H1 (cell line): ENCODE results near the gene CTNND2. TPM values are rescaled to one million over a fixed set of nuclear protein-coding genes. Genes with fewer than 3 reads are reported as not detected.

Experiments used
- ATF3 ChIP-seq: IDR thresholded peaks from 2 replicates; pipeline ENCODE4 v1.6.1; 2011; ENCODE audit warnings: low read depth, mild to moderate bottlenecking, low read length; ENCODE audit not compliant: insufficient read depth
- CHD2 ChIP-seq: IDR thresholded peaks from 2 replicates; pipeline ENCODE4 v1.6.1; 2012; ENCODE audit warnings: low read length, improper control_type of control experiment
- JUND ChIP-seq: IDR thresholded peaks from 2 replicates; pipeline ENCODE4 v1.6.1; 2011; ENCODE audit warnings: mild to moderate bottlenecking, improper control_type of control experiment, low read length
- POU5F1 ChIP-seq: IDR thresholded peaks from 2 replicates; pipeline ENCODE4 v1.6.1; 2011; ENCODE audit warnings: low read depth, mild to moderate bottlenecking, low read length, moderate library complexity
- SAP30 ChIP-seq: fragments of 300-600 bp; sonication (generic); IDR thresholded peaks from 2 replicates; pipeline ENCODE4 v1.7.1; 2012; ENCODE audit warnings: low read length, moderate library complexity, mild to moderate bottlenecking, inconsistent platforms; ENCODE audit not compliant: insufficient read depth, insufficient replicate concordance
- SIN3A ChIP-seq, 2 experiments: IDR thresholded peaks in 1 of 2; conservative IDR thresholded peaks in 1 of 2; 2 replicates each; pipeline ENCODE4 v1.6.1; 2011 to 2012; ENCODE audit warnings: low read length in 2 of 2, improper control_type of control experiment in 1 of 2, low read depth in 1 of 2, mild to moderate bottlenecking in 1 of 2
- SIRT6 ChIP-seq: IDR thresholded peaks from one replicate; pipeline ENCODE4 v1.7.1; 2012; ENCODE audit warnings: low read length, inconsistent platforms
- SRF ChIP-seq: IDR thresholded peaks from 2 replicates; pipeline ENCODE4 v1.6.1; 2011; ENCODE audit warnings: mild to moderate bottlenecking, low read depth, low read length, moderate library complexity
- TBP ChIP-seq: IDR thresholded peaks from 2 replicates; pipeline ENCODE4 v1.6.1; 2011; ENCODE audit warnings: low read depth, low read length, improper control_type of control experiment
- polyA plus RNA-seq, 7 experiments: library from polyadenylated mRNA; depleted of rRNA in 3 of 7; stranded (reverse) in 5 of 7; unstranded in 2 of 7; fragments of >200 nt in 5 of 7; fragments of 200-250 nt in 2 of 7; gene quantifications; 1 replicate in 5 of 7; 2 replicates in 1 of 7; 4 replicates in 1 of 7; pipeline versions ENCODE4 v1.2.1 to v1.2.3, GENCODE V29; 2011 to 2013; ENCODE audit warnings: missing spikeins in 2 of 7, mixed read lengths in 2 of 7
- total RNA-seq: library from RNA; stranded (reverse); fragmentation: NEBNext Ultra II Directional; extraction: Animal tissue kit (Norgen Biotek cat#: 25700); gene quantifications from 2 replicates; pipeline ENCODE4 v1.2.1, GENCODE V29; 2021
- TF ChIP-seq, protein P1 (sequence below): fragments of 300-600 bp; sonication (generic); IDR thresholded peaks from 2 replicates; pipeline ENCODE4 v1.7.1; 2012; ENCODE audit warnings: low read length, moderate library complexity, mild to moderate bottlenecking, inconsistent platforms; ENCODE audit not compliant: insufficient replicate concordance

CTNND2 gene
- total and polyA plus RNA-seq, 2 of the 8 experiments (the other 6 are each of a cell fraction or from before 2014, with no cell fraction given), result 7.4 to 14.2 TPM

DNA sequence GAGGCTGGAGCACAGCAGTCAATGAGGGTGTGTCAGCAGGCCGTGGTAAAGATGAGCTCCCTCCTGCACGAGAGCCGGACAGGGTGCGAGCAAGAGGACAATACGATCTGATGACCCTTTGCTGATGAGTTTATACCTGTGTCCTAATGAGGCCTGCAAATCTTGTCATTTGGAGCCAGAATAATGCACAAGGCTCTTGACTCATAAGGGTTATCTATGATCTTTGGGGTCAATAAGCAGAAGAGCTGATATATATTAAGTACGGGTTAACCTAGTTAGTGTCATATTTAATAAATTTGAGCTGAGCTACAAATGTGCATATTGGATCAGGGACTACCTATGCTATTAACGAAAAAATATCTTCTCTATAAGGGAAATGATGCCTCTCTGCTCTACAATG is 46.9 kb downstream of the CTNND2 start (continued):
- TF ChIP-seq, protein P1, sequence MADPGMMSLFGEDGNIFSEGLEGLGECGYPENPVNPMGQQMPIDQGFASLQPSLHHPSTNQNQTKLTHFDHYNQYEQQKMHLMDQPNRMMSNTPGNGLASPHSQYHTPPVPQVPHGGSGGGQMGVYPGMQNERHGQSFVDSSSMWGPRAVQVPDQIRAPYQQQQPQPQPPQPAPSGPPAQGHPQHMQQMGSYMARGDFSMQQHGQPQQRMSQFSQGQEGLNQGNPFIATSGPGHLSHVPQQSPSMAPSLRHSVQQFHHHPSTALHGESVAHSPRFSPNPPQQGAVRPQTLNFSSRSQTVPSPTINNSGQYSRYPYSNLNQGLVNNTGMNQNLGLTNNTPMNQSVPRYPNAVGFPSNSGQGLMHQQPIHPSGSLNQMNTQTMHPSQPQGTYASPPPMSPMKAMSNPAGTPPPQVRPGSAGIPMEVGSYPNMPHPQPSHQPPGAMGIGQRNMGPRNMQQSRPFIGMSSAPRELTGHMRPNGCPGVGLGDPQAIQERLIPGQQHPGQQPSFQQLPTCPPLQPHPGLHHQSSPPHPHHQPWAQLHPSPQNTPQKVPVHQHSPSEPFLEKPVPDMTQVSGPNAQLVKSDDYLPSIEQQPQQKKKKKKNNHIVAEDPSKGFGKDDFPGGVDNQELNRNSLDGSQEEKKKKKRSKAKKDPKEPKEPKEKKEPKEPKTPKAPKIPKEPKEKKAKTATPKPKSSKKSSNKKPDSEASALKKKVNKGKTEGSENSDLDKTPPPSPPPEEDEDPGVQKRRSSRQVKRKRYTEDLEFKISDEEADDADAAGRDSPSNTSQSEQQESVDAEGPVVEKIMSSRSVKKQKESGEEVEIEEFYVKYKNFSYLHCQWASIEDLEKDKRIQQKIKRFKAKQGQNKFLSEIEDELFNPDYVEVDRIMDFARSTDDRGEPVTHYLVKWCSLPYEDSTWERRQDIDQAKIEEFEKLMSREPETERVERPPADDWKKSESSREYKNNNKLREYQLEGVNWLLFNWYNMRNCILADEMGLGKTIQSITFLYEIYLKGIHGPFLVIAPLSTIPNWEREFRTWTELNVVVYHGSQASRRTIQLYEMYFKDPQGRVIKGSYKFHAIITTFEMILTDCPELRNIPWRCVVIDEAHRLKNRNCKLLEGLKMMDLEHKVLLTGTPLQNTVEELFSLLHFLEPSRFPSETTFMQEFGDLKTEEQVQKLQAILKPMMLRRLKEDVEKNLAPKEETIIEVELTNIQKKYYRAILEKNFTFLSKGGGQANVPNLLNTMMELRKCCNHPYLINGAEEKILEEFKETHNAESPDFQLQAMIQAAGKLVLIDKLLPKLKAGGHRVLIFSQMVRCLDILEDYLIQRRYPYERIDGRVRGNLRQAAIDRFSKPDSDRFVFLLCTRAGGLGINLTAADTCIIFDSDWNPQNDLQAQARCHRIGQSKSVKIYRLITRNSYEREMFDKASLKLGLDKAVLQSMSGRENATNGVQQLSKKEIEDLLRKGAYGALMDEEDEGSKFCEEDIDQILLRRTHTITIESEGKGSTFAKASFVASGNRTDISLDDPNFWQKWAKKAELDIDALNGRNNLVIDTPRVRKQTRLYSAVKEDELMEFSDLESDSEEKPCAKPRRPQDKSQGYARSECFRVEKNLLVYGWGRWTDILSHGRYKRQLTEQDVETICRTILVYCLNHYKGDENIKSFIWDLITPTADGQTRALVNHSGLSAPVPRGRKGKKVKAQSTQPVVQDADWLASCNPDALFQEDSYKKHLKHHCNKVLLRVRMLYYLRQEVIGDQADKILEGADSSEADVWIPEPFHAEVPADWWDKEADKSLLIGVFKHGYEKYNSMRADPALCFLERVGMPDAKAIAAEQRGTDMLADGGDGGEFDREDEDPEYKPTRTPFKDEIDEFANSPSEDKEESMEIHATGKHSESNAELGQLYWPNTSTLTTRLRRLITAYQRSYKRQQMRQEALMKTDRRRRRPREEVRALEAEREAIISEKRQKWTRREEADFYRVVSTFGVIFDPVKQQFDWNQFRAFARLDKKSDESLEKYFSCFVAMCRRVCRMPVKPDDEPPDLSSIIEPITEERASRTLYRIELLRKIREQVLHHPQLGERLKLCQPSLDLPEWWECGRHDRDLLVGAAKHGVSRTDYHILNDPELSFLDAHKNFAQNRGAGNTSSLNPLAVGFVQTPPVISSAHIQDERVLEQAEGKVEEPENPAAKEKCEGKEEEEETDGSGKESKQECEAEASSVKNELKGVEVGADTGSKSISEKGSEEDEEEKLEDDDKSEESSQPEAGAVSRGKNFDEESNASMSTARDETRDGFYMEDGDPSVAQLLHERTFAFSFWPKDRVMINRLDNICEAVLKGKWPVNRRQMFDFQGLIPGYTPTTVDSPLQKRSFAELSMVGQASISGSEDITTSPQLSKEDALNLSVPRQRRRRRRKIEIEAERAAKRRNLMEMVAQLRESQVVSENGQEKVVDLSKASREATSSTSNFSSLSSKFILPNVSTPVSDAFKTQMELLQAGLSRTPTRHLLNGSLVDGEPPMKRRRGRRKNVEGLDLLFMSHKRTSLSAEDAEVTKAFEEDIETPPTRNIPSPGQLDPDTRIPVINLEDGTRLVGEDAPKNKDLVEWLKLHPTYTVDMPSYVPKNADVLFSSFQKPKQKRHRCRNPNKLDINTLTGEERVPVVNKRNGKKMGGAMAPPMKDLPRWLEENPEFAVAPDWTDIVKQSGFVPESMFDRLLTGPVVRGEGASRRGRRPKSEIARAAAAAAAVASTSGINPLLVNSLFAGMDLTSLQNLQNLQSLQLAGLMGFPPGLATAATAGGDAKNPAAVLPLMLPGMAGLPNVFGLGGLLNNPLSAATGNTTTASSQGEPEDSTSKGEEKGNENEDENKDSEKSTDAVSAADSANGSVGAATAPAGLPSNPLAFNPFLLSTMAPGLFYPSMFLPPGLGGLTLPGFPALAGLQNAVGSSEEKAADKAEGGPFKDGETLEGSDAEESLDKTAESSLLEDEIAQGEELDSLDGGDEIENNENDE, result no peak
- no peak for TF ChIP-seq CHD2
- TF ChIP-seq SIRT6, result no peak
- no peak for TF ChIP-seq SAP30
- no peak for TF ChIP-seq JUND
- TF ChIP-seq ATF3, result no peak
- TF ChIP-seq TBP, result no peak
- TF ChIP-seq POU5F1, result no peak
- no peak for TF ChIP-seq SIN3A (conservative IDR thresholded peaks at IDR 0.05 in 1 of 2, IDR thresholded peaks at IDR 0.05 in 1 of 2; ENCODE audit: low read depth in 1 of 2, low read length in 2 of 2)
- TF ChIP-seq SRF, result no peak
